SKM-1 (cell line): ENCODE measurements around the gene TNFRSF14.
"Not testable (repeated sequence)": the region's sequence is repeated elsewhere in the genome, so short reads cannot be mapped to it uniquely, and the experiment has no call there.

Experiments
- DNase-seq: peaks from one replicate; lab custom pipeline; 2025; ENCODE audit not compliant: unreplicated experiment; lab: John Stamatoyannopoulos, UW

Gene TNFRSF14

DNA sequence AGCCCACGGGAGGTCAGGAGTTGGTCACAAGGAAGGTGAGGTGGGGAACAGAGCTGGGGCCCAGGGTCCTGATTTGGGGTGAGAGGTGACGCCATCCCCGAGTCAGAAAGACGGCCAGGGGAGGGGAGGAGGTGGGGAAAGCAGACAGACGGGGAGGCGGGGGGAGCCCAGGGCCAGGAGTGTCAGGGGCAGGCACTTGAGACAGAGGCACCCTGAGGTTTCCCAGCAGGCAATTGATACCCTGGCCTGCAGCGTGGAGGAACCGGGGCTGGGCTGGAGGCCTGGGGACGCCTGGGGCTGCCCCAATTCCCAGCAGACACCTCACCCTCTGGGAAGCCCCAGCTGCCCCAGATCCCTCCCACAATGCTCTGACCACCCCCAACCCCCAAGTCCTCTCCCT lies 3.1 kb upstream of the TNFRSF14 start:
- DNase-seq: not testable (repeated sequence)

DNA sequence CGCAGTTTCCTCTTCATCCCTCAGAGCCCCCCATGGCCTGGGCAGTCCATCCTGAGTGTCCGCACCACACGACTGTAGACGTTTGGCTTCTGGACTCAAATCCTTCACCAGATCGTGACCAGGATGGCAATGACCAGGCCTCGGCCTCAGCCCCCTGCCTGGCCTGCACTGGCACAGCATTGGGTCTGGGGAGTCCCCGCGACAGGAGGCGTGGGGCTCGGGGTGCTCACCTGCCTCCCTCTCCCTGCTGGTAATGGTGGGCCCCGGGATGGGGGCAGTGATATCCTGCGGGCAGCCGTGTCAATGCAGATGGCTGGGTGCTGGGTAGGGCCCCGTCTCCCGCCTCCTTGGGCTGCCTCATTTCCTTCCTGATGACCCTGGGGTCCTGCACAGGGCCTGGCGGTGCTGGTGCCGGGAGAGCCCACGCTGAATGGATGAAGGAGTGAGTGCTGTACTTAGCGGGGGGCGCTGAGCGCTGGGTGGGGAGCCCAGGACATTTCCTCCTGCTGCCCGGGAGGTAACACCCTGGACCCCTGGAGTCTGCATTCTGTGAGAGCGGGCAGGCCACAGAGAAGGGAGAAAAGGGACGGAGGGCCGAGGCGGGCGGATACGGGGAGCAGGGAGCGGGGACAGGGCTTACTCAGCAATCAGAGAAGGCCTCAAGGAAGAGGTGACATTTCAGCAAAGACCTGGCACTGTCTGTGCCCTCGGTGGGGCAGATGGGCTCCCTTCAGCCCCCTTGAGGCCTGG lies 2.1 kb upstream of the TNFRSF14 start:
- no peak for DNase-seq

GRCh38 chr1:2554621-2555387 lies 1.4 kb upstream of the TNFRSF14 start:
- DNase-seq: no peak

DNA sequence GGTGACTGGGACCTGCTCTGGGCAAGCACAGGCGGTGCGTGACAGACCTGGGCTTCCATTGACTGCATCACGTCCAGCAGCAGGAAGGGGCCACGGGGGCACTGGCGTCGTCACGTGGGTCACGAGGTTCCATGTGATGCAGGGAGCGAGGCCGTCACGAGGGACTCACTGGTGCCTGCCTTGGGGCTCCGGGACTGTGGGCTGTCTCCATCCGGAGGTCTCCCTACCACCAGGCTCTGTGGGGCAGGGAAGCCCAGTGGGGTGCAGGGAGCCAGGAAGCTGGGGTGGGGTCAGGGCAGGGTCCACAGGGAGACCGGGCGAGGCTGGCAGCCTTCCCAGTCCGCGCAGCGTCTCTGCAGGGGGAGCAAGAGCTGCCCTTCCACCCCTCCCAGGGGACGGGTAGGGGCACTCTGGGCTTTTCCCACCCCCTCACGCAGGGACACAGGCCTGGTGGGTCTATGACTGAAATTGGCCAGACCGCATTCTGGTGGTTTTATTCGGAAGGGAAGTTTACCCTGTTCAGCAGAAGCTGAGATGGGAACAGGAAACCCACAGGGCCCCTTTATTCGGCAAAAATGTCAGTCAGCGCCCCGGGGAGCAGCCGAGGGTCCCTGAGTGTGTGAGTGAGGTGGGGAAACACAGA lies 416 bp upstream of the TNFRSF14 start:
- DNase-seq: peak; percentile 34

DNA sequence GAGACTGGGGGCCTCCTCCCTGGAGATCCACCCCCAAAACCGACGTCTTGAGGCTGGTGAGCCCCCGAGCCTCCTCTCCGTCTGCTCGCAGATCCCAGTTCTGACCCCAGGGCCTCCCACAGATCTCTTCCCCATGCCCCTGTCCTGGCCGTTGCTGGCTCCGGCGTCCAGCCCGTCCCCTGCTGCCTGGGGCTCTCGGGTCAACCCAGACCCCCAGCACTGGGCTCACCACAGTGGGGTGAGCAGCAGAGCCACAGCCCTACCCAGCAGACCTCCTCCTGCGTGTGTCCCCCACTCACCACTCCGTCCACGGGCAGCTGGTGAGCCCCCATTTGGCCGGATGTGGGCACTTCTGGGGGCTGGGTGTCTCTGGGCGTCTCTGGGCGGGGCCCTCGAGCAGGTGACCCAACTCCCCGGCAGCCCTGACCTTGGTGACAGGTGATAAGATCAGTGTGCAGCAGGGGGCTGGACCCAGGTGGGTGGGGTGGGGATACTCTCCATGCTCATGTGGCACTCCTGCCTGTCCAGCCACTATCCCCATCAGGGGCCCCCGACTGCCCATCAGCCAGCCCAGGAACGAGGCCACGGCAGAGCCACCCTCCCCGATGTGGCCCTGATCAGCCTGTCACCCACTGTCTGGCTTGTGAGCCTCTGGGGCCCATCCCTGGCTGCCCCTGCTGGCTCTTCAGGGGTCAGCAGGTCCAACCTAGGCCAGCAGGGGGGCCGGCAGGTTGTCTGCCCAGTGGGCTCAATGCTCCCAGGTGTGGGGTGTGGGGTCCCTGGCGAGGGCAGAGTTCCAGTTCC lies 709 bp downstream of the TNFRSF14 start:
- no peak for DNase-seq

DNA sequence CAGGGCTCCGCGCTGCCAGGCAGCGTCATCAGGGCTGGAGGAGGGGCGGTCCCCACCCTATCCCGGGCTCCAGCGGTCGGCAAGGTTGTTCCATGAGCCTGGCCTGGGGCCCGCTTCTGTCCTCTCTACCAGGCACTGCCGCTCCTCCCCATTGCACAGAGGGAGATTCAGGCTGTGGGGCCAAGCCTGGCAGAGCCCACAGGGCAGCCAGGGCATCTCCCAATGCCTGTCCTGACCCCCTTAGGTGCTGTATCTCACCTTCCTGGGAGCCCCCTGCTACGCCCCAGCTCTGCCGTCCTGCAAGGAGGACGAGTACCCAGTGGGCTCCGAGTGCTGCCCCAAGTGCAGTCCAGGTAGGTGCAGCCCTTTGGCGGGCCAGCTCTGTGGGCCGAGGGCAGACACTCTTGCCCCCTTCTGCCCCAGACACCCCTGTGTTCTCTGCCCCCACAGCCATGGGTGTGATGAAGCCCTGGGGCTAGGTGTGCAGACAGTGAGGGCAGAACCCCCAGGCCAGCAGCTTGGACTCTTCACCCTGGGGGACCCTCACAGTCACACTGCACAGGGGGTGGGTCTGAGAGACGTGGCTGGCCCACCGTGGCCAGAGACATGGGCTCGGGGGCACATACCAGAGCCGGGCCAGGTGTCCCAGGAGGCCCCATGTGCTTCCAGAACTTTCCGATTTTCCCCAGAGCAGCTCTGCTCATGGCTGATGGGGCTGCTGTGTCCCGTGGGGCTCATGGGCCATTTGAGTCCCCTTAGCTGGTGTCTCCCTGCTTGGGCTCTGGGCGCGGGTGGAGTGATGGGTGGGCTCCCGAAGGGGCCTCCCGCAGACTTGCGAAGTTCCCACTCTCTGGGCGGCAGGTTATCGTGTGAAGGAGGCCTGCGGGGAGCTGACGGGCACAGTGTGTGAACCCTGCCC lies 1.6 kb downstream of the TNFRSF14 start:
- DNase-seq: no peak

- no peak for DNase-seq
Observed at GRCh38 chr1:2558420-2558819, 2.2 kb downstream of the TNFRSF14 start.

DNA sequence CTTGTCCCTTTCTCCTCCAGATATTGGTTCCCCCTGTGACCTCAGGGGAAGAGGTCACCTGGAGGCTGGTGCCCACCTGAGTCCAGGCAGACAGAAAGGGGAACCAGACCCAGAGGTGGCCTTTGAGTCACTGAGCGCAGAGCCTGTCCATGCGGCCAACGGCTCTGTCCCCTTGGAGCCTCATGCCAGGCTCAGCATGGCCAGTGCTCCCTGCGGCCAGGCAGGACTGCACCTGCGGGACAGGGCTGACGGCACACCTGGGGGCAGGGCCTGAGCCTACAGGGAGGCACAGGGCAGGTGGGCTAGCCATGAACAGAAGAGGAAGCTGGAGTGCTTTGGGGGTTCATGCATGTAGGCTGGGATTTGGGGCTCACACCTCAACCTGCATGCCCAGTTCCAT lies 2.7 kb downstream of the TNFRSF14 start:
- DNase-seq: no peak

DNA sequence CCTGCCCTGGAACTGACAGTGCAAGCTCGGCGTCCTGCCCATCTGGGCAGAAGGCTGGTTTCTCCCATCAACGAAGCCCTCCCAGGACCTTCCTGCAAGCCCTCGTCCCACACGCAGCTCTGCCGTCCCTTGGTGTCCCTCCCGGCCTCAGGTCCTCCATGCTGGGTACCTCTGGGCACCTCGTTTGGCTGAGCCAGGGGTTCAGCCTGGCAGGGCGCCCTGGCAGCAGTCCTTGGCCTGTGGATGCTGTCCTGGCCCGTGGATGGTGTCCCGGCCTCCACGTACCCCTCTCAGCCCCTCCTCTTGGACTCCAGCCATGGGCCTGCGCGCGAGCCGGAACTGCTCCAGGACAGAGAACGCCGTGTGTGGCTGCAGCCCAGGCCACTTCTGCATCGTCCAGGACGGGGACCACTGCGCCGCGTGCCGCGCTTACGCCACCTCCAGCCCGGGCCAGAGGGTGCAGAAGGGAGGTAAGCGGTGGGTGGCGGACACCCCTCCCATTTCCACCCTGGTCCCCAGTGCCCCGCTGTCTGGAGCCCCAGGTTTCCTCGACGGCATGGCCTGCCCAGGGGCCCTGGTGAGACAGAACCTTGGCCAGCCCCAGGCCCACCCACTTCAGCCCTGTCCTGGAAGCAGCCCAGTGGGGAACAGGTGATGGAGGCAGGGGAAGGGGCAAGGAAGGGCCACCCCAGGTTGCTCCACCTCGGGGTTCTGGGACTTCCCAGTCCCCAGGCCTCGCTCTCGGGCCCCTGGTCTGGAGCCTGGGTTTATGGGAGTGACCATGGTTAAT lies 3.5 kb downstream of the TNFRSF14 start:
- no peak for DNase-seq

DNA sequence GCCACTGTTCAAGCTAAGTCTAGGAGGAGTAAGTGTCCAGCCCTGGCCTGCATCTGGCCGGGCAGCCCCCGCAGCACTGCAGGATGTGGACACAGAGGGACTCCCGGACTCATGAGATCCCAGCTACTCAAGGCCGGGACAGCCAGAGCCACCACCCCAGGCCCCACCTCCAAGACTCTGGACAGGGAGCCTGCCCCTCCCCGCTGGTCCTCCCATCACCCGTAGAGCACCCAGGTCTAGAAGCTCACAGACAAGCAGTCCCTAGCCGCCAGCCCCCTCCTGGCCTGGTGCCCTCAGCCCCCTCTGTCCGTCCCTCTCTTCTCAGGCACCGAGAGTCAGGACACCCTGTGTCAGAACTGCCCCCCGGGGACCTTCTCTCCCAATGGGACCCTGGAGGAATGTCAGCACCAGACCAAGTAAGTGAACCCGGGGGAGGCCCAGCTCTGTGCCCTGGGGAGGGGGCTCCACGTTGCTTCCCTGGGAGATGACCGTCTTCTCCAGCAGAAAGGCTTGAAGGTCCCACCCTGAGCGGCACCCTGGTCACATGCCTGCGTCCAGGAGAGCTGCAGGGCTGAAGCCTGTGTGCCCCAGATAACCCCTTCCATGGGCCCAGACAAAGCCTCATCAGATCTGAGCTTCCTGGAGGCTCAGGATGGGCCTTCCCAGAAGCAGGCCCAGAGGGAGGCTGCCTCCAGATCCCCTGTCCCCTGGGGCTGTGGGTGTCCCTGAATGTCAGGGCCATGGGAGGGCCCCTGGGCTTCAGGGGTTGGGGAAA lies 4.3 kb downstream of the TNFRSF14 start:
- DNase-seq: no peak

DNA sequence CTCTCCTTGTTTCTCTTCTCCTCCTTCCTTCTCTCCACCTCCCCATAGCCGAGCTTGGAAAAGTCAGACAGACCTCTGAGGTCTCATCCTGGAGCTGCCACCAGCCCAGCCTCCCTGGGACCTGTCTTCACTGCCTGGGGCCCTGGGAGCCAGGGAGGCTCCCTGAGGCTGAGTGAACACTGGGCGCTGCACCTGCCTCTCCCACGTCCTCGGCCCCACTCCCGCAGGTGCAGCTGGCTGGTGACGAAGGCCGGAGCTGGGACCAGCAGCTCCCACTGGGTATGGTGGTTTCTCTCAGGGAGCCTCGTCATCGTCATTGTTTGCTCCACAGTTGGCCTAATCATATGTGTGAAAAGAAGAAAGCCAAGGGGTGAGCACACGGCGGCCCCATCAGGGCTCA lies 5.3 kb downstream of the TNFRSF14 start:
- no peak for DNase-seq

DNA sequence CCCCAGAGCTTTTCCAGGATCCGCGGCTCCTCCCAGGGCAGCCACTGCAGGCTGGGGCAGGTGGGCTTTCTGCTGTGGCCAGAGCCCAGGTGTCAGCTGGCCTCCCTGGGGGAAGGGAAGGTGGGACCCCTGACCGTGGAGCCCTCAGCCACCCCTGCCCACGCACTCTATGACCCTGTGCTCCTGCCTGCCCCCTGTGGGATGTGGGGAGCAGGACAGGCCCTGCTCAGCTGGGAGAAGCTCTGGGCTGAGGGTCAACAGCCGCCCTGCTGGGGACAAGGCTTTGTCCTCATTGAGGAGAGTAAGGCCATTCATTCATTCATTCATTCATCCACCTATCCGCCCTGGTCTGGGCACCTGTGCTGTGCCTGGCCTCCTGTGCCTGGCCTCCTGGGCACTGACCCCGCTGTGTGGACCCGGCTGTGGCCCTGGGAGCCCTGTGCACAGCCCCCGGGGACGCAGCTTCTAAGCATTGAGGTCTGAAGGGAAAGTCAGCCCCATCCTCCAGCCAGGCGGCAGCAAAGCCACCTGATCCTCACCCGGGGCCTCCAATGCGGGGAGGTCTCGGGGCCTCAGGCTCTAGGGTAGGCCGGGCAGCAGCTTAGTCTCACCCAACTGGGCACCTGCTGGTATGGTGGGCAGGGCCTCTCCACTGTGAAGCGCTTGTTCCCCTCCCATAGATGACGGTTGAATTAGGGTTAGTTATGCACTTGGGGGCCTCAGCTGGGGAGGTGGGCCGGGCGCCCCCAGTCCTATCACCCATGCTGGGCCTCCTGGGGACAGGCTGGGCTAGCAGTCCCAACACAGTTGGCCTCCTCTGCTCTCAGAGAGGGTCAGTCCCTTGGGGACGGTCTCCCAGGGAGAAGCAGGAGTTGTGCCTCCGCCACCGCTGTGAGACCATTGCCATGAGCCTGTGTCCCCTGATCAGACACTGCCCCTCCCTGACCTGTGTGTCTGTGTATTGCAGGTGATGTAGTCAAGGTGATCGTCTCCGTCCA lies 6.0 kb downstream of the TNFRSF14 start:
- no peak for DNase-seq

- DNase-seq: no peak
Observed at GRCh38 chr1:2563205-2563604, 7.0 kb downstream of the TNFRSF14 start.

DNA sequence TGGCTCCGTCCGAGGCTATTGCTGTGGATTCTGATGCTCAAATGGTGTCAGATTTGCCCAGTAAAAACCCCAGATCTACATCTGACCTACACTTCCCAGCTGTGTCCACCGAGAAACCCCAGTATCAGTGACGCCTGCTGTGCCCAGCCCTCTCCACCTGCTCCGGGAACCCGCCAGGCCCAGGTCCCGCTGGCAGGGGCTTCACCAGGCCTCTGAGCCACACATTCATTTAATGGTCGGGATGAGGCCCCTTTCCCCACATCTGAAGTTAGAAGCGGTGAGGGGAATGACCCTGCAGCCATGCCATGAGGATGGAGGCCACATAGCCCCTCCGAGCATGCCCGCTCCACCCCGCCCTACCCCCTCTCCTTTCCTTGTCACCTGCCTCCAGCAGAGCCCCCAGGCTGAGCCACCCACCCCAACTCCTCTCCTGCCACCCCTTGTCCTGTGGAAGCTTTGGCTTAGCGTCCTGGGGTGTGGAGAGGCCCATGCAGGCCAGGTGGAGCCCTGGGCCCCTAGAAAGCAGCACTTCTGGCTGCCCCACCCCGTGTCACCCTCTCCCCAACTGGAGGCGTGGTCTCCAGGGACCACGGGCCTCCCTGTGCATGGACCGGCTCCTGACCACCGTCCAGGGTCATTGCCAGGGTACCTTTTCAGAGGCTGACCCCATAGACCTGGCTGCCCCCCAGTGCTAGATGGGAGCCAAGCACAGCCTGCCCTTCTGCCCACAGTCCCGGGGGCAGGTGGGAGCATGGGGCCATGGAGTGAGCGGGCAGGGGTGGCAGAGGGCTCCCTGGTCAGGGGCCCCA lies 8.0 kb downstream of the TNFRSF14 start:
- DNase-seq: no peak

GRCh38 chr1:2564815-2565374 lies 8.7 kb downstream of the TNFRSF14 start:
- no peak for DNase-seq
